MM.1S (cell line): ENCODE measurements around the gene ATP23.

Experiments
- DNase-seq: peaks from one replicate; pipeline ENCODE4 v3.0.0-alpha.2; 2015
- H2AFZ ChIP-seq: fragments of 300-600 bp; sonication (generic); 2 replicates; pipeline ENCODE4 v1.6.0; 2016; ENCODE audit warnings: antibody characterized with exemption, low read length
- H3F3A ChIP-seq: fragments of 300-600 bp; sonication (generic); 2 replicates; pipeline ENCODE4 v1.6.1; 2016; ENCODE audit warnings: mild to moderate bottlenecking, antibody characterized with exemption, low read length, moderate library complexity, mixed read lengths; ENCODE audit not compliant: insufficient read depth
- H3K27ac ChIP-seq: fragments of 300-600 bp; sonication (generic); 2 replicates; pipeline ENCODE4 v1.5.1; 2016; ENCODE audit warnings: mild to moderate bottlenecking, low read length
- H3K27me3 ChIP-seq: fragments of 300-600 bp; sonication (generic); replicated peaks from 2 replicates; pipeline ENCODE4 v1.6.0; 2016; ENCODE audit warnings: low read length; ENCODE audit not compliant: insufficient read depth
- H3K36me3 ChIP-seq: fragments of 300-600 bp; sonication (generic); replicated peaks from 2 replicates; pipeline ENCODE4 v1.6.1; 2016; ENCODE audit warnings: mild to moderate bottlenecking, low read length, mixed read lengths; ENCODE audit not compliant: insufficient read depth
- H3K4me1 ChIP-seq: fragments of 300-600 bp; sonication (generic); 2 replicates; pipeline ENCODE4 v1.6.1; 2016; ENCODE audit warnings: low read length, mixed read lengths
- H3K4me2 ChIP-seq: fragments of 300-600 bp; sonication (generic); 2 replicates; pipeline ENCODE4 v1.6.0; 2016; ENCODE audit warnings: low read depth, low read length
- H3K4me3 ChIP-seq: fragments of 300-600 bp; sonication (generic); 2 replicates; pipeline ENCODE4 v1.5.1; 2016; ENCODE audit warnings: low read length, mixed read lengths
- H3K79me2 ChIP-seq: fragments of 300-600 bp; sonication (generic); 2 replicates; pipeline ENCODE4 v1.6.1; 2016; ENCODE audit warnings: mixed run types, low read length, mixed read lengths
- H3K9ac ChIP-seq: fragments of 300-600 bp; sonication (generic); 2 replicates; pipeline ENCODE4 v1.6.1; 2016; ENCODE audit warnings: low read length, mixed read lengths
- H3K9me2 ChIP-seq: fragments of 300-600 bp; sonication (generic); replicated peaks from 2 replicates; pipeline ENCODE4 v1.6.1; 2016; ENCODE audit warnings: mild to moderate bottlenecking, low read length, mixed read lengths; ENCODE audit not compliant: insufficient read depth
- H3K9me3 ChIP-seq: fragments of 300-600 bp; sonication (generic); replicated peaks from 2 replicates; pipeline ENCODE4 v1.6.1; 2016; ENCODE audit warnings: mild to moderate bottlenecking, low read length, mixed read lengths; ENCODE audit not compliant: insufficient read depth
- H4K20me1 ChIP-seq: fragments of 300-600 bp; sonication (generic); 2 replicates; pipeline ENCODE4 v1.6.1; 2016; ENCODE audit warnings: mild to moderate bottlenecking, low read length, moderate library complexity, mixed read lengths; ENCODE audit not compliant: insufficient read depth
- CTCF ChIP-seq: fragments of 300-600 bp; sonication (generic); IDR thresholded peaks from 2 replicates; pipeline ENCODE4 v1.5.1; 2016; ENCODE audit warnings: antibody characterized with exemption, low read length, mixed read lengths
- EZH2 ChIP-seq: fragments of 300-600 bp; sonication (generic); optimal IDR thresholded peaks from 2 replicates; pipeline ENCODE3; 2017; ENCODE audit warnings: low read depth, mild to moderate bottlenecking, antibody characterized with exemption, low read length, mixed read lengths
- EZH2phosphoT487 ChIP-seq: fragments of 300-600 bp; sonication (generic); IDR thresholded peaks from 2 replicates; pipeline ENCODE4 v1.6.1; 2018; ENCODE audit warnings: antibody characterized with exemption, low read length

ATP23 gene, protein sequence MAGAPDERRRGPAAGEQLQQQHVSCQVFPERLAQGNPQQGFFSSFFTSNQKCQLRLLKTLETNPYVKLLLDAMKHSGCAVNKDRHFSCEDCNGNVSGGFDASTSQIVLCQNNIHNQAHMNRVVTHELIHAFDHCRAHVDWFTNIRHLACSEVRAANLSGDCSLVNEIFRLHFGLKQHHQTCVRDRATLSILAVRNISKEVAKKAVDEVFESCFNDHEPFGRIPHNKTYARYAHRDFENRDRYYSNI

GRCh38 chr12:57941165-57941894, at the start of gene ATP23:
TSS of gene ATP23 (plus strand) at chr12:57941567. CDS start at chr12:57941702, 135 bp downstream.
- no peaks in the 10 kb centered on the region for H3K36me3 ChIP-seq
- H3K9me2 ChIP-seq = no peaks in the 10 kb centered on the region
- H3K27ac ChIP-seq = peak within 1 kb of the TSS; percentile 93
- peak within 1 kb of the TSS; percentile 82 for H3K4me3 ChIP-seq
- peaks cover 22% of the 10 kb centered on the region for H3F3A ChIP-seq
- no peak for TF ChIP-seq EZH2phosphoT487
- no peak for TF ChIP-seq EZH2
- TF ChIP-seq CTCF = no peak
- H3K4me2 ChIP-seq = peak within 1 kb of the TSS; percentile 85
- H3K79me2 ChIP-seq = peaks cover 5% of the 10 kb centered on the region
- H3K27me3 ChIP-seq = no peaks in the 10 kb centered on the region
- peak; percentile 94 for DNase-seq
- H3K9me3 ChIP-seq = no peaks in the 10 kb centered on the region
- peak within 1 kb of the TSS; percentile 81 for H3K9ac ChIP-seq
- H2AFZ ChIP-seq = peak within 1 kb of the TSS; percentile 79
- H4K20me1 ChIP-seq = no peaks in the 10 kb centered on the region
- H3K4me1 ChIP-seq = peaks cover 20% of the 10 kb centered on the region

DNA sequence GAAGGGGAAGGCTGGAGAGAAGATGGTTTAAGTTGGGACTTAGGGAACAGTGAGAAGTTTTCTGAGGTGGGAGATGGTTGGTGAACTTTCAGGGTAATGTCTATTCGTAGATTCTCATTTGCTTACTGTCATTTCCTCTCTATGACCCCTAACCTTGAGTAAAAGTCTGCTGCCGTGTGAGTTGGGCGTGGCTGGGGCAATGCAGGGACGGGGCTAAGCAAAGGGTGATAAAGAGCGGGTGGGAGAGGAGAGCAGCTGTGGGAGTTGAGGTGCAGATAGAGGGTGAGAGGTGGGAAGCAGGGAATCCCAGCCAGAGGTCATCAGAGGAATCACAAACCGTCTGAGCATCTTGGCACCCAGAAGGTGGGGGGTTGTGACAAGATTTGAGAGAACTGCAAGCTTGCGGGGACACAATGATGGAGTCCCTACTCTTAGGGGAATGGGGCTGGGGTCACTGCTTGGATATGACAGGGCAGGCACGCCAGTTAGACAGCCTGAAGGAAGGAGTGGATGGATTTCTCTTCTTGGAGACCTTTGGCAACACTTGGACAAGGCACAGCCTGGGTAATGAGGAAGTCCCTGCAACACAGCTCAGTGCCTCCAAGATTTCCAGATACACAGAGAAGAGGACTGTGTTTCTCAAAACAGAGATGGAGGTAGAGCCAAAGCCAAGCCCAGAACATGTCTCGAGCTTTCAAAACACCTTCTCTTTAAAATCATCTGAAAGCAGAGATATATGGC, 49.0 kb upstream of the ATP23 start:
- Histone ChIP-seq H3K27me3 (no peaks in the 10 kb centered on the region), H3K36me3 (no peaks in the 10 kb centered on the region), H3K9ac (no peak overlapping the region), H4K20me1 (no peaks in the 10 kb centered on the region), H3K79me2 (no peaks in the 10 kb centered on the region), H3K9me3 (no peaks in the 10 kb centered on the region), H3F3A (peaks cover 5% of the 10 kb centered on the region; the same call in 1 of the 2 replicates), H3K9me2 (no peaks in the 10 kb centered on the region), H3K4me2 (no peak overlapping the region), H3K4me1 (peaks cover 33% of the 10 kb centered on the region), H2AFZ (no peak overlapping the region), H3K4me3 (no peak overlapping the region), H3K27ac (no peak overlapping the region)
- TF ChIP-seq EZH2 (no peak), EZH2phosphoT487 (no peak)
- no peak for DNase-seq

GRCh38 chr12:57893431-57894353, 47.7 kb upstream of the ATP23 start:
- no peak for DNase-seq
- no peaks in the 10 kb centered on the region for H3K79me2 ChIP-seq
- peaks cover 18% of the 10 kb centered on the region for H3F3A ChIP-seq
- H3K4me1 ChIP-seq = peaks cover 34% of the 10 kb centered on the region
- no peak overlapping the region for H3K4me2 ChIP-seq
- no peak overlapping the region for H3K4me3 ChIP-seq
- no peaks in the 10 kb centered on the region for H4K20me1 ChIP-seq
- H2AFZ ChIP-seq = no peak overlapping the region
- H3K27ac ChIP-seq = no peak overlapping the region
- H3K36me3 ChIP-seq = no peaks in the 10 kb centered on the region
- no peaks in the 10 kb centered on the region for H3K9me3 ChIP-seq
- no peak for TF ChIP-seq EZH2
- no peak for TF ChIP-seq CTCF
- no peak for TF ChIP-seq EZH2phosphoT487
- H3K9me2 ChIP-seq = no peaks in the 10 kb centered on the region
- H3K27me3 ChIP-seq = no peaks in the 10 kb centered on the region
- no peak overlapping the region for H3K9ac ChIP-seq
